K562 (cell line): ENCODE data around the gene HOXA7.

Source experiments
- GTF2F1 ChIP-seq: IDR thresholded peaks from 2 replicates; pipeline ENCODE4 v1.6.1; 2011; ENCODE audit warnings: low read depth, low read length, improper control_type of control experiment
- HCFC1 ChIP-seq: IDR thresholded peaks from 2 replicates; pipeline ENCODE4 v1.6.1; 2012; ENCODE audit warnings: low read depth, low read length, improper control_type of control experiment
- NONO ChIP-seq, 2 experiments: fragments of 200-400 bp in 1 of 2; fragments of 450-650 bp in 1 of 2; formaldehyde crosslinking in 1 of 2; IDR thresholded peaks; 2 replicates each; pipeline ENCODE4 v1.6.1; 2017; ENCODE audit warnings: low read depth in 2 of 2, mild to moderate bottlenecking in 2 of 2, moderate library complexity in 2 of 2, low read length in 1 of 2
- POLR2A ChIP-seq: fragments of 450-650 bp; conservative IDR thresholded peaks from 2 replicates; pipeline ENCODE4 v1.6.1; 2016
- RAD21 ChIP-seq, 2 experiments: fragments of 250-450 bp in 1 of 2; fragments of 450-650 bp in 1 of 2; sonication (Bioruptor Pico) in 1 of 2; formaldehyde crosslinking in 1 of 2; IDR thresholded peaks in 1 of 2; conservative IDR thresholded peaks in 1 of 2; 2 replicates each; pipeline versions ENCODE4 v1.4.0 to v1.8.0; 2020 to 2022; ENCODE audit warnings: mild to moderate bottlenecking in 2 of 2, moderate library complexity in 1 of 2

GRCh38 chr7:27142580-27143022 is 13.9 kb downstream of the HOXA7 start:
- no peak for TF ChIP-seq HCFC1
- no peak for TF ChIP-seq GTF2F1
- no peak for TF ChIP-seq POLR2A
- TF ChIP-seq NONO (IDR thresholded peaks at IDR 0.05; ENCODE audit: low read depth in 2 of 2, low read length in 1 of 2), result no peak
- no peak for TF ChIP-seq RAD21 (CRISPR knock-in tag; conservative IDR thresholded peaks at IDR 0.05 in 1 of 2, IDR thresholded peaks at IDR 0.05 in 1 of 2)
